ENCODE data around the gene MRPS23. TPM values are rescaled to one million over a fixed set of nuclear protein-coding genes. Genes with fewer than 3 reads are reported as not detected.

MRPS23 gene
- total and polyA plus RNA-seq, 2 of the 13 experiments (the other 11 are each of a cell fraction or from before 2014, with no cell fraction given): 63.2 to 181 TPM

- TF ChIP-seq, protein P1, sequence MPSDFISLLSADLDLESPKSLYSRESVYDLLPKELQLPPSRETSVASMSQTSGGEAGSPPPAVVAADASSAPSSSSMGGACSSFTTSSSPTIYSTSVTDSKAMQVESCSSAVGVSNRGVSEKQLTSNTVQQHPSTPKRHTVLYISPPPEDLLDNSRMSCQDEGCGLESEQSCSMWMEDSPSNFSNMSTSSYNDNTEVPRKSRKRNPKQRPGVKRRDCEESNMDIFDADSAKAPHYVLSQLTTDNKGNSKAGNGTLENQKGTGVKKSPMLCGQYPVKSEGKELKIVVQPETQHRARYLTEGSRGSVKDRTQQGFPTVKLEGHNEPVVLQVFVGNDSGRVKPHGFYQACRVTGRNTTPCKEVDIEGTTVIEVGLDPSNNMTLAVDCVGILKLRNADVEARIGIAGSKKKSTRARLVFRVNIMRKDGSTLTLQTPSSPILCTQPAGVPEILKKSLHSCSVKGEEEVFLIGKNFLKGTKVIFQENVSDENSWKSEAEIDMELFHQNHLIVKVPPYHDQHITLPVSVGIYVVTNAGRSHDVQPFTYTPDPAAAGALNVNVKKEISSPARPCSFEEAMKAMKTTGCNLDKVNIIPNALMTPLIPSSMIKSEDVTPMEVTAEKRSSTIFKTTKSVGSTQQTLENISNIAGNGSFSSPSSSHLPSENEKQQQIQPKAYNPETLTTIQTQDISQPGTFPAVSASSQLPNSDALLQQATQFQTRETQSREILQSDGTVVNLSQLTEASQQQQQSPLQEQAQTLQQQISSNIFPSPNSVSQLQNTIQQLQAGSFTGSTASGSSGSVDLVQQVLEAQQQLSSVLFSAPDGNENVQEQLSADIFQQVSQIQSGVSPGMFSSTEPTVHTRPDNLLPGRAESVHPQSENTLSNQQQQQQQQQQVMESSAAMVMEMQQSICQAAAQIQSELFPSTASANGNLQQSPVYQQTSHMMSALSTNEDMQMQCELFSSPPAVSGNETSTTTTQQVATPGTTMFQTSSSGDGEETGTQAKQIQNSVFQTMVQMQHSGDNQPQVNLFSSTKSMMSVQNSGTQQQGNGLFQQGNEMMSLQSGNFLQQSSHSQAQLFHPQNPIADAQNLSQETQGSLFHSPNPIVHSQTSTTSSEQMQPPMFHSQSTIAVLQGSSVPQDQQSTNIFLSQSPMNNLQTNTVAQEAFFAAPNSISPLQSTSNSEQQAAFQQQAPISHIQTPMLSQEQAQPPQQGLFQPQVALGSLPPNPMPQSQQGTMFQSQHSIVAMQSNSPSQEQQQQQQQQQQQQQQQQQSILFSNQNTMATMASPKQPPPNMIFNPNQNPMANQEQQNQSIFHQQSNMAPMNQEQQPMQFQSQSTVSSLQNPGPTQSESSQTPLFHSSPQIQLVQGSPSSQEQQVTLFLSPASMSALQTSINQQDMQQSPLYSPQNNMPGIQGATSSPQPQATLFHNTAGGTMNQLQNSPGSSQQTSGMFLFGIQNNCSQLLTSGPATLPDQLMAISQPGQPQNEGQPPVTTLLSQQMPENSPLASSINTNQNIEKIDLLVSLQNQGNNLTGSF (CRISPR knock-in tag; IDR thresholded peaks at IDR 0.05): no peak
- TF ChIP-seq NR2C2 (CRISPR knock-in tag; IDR thresholded peaks at IDR 0.05; ENCODE audit: borderline replicate concordance) (no peak), SRSF9 (IDR thresholded peaks at IDR 0.05; ENCODE audit: borderline replicate concordance, insufficient read depth, low read depth, low read length, poor library complexity, severe bottlenecking) (no peak), ARID5B (CRISPR knock-in tag; IDR thresholded peaks at IDR 0.05) (peak; percentile 63; the same call in 1 of the 2 replicates), ETV6 (CRISPR knock-in tag; conservative IDR thresholded peaks at IDR 0.05) (no peak), ZNF562 (CRISPR knock-in tag; IDR thresholded peaks at IDR 0.05; ENCODE audit: borderline replicate concordance) (no peak), ZNF441 (CRISPR knock-in tag; IDR thresholded peaks at IDR 0.05; ENCODE audit: borderline replicate concordance) (peak; percentile 70; the same call in 1 of the 2 replicates), RARA (CRISPR knock-in tag; IDR thresholded peaks at IDR 0.05) (peak; percentile 63), ESRRA (CRISPR knock-in tag; IDR thresholded peaks at IDR 0.05; ENCODE audit: low read depth) (no peak), RELA (CRISPR knock-in tag; IDR thresholded peaks at IDR 0.05) (no peak), MEF2D (CRISPR knock-in tag; IDR thresholded peaks at IDR 0.05) (no peak)
- TF ChIP-seq, protein P2, sequence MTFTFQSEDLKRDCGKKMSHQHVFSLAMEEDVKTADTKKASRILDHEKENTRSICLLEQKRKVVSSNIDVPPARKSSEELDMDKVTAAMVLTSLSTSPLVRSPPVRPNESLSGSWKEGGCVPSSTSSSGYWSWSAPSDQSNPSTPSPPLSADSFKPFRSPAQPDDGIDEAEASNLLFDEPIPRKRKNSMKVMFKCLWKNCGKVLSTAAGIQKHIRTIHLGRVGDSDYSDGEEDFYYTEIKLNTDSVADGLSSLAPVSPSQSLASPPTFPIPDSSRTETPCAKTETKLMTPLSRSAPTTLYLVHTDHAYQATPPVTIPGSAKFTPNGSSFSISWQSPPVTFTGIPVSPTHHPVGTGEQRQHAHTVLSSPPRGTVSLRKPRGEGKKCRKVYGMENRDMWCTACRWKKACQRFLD (CRISPR knock-in tag; IDR thresholded peaks at IDR 0.05; ENCODE audit: borderline replicate concordance): no peak
- TF ChIP-seq, protein P3, sequence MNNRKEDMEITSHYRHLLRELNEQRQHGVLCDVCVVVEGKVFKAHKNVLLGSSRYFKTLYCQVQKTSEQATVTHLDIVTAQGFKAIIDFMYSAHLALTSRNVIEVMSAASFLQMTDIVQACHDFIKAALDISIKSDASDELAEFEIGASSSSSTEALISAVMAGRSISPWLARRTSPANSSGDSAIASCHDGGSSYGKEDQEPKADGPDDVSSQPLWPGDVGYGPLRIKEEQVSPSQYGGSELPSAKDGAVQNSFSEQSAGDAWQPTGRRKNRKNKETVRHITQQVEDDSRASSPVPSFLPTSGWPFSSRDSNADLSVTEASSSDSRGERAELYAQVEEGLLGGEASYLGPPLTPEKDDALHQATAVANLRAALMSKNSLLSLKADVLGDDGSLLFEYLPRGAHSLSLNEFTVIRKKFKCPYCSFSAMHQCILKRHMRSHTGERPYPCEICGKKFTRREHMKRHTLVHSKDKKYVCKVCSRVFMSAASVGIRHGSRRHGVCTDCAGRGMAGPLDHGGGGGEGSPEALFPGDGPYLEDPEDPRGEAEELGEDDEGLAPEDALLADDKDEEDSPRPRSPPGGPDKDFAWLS (CRISPR knock-in tag; IDR thresholded peaks at IDR 0.05; ENCODE audit: borderline replicate concordance): no peak
- TF ChIP-seq, protein P4, sequence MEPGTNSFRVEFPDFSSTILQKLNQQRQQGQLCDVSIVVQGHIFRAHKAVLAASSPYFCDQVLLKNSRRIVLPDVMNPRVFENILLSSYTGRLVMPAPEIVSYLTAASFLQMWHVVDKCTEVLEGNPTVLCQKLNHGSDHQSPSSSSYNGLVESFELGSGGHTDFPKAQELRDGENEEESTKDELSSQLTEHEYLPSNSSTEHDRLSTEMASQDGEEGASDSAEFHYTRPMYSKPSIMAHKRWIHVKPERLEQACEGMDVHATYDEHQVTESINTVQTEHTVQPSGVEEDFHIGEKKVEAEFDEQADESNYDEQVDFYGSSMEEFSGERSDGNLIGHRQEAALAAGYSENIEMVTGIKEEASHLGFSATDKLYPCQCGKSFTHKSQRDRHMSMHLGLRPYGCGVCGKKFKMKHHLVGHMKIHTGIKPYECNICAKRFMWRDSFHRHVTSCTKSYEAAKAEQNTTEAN (CRISPR knock-in tag; conservative IDR thresholded peaks at IDR 0.05): peak; percentile 54; the same call in 1 of the 2 replicates
Observed at GRCh38 chr17:57879437-57880085, 29.7 kb upstream of the MRPS23 start (continued).

All from HepG2 (cell line).